ENCODE measurements around the gene DTX3. TPM values are rescaled to one million over a fixed set of nuclear protein-coding genes. Genes with fewer than 3 reads are reported as not detected.

DTX3 gene
- total RNA-seq, 1 donor from 2014 or later = 88.3 TPM

GRCh38 chr12:57613427-57614109 lies 8.9 kb downstream of the DTX3 start:
- no peak for DNase-seq (ENCODE audit: low spot score in 2 of 2, unreplicated experiment in 2 of 2)

GRCh38 chr12:57614178-57614947 lies 9.7 kb downstream of the DTX3 start:
- Mint-ChIP-seq H3K4me3 (no peak overlapping the region), H3K27ac (no peak overlapping the region), H3K9me3 (no peaks in the 10 kb centered on the region), H3K4me1 (peaks cover 23% of the 10 kb centered on the region), H3K36me3 (peaks cover 50% of the 10 kb centered on the region), H3K27me3 (ENCODE audit: low read depth) (peaks cover 39% of the 10 kb centered on the region)
- DNase-seq (ENCODE audit: low spot score in 2 of 2, unreplicated experiment in 2 of 2) = no peak
- no peak for TF ChIP-seq CTCF (IDR thresholded peaks at IDR 0.05; ENCODE audit: unreplicated experiment)

More at GRCh38 chr12:57613427-57614109, 8.9 kb downstream of the DTX3 start:
- Mint-ChIP-seq H3K27ac (no peak overlapping the region), H3K9me3 (no peaks in the 10 kb centered on the region), H3K4me1 (peaks cover 25% of the 10 kb centered on the region), H3K4me3 (no peak overlapping the region), H3K27me3 (ENCODE audit: low read depth) (peaks cover 31% of the 10 kb centered on the region), H3K36me3 (peaks cover 46% of the 10 kb centered on the region)
- no peak for TF ChIP-seq CTCF (IDR thresholded peaks at IDR 0.05; ENCODE audit: unreplicated experiment)

- no peak for DNase-seq (ENCODE audit: low spot score in 2 of 2, unreplicated experiment in 2 of 2)
- H3K4me3 Mint-ChIP-seq = no peak overlapping the region
- peaks cover 19% of the 10 kb centered on the region for H3K4me1 Mint-ChIP-seq
- peaks cover 50% of the 10 kb centered on the region for H3K36me3 Mint-ChIP-seq
- H3K27ac Mint-ChIP-seq = no peak overlapping the region
- no peak for TF ChIP-seq CTCF (IDR thresholded peaks at IDR 0.05; ENCODE audit: unreplicated experiment)
- H3K9me3 Mint-ChIP-seq = no peaks in the 10 kb centered on the region
- H3K27me3 Mint-ChIP-seq (ENCODE audit: low read depth) = peaks cover 45% of the 10 kb centered on the region
Observed at GRCh38 chr12:57614948-57615500, 10.4 kb downstream of the DTX3 start.

- no peak for DNase-seq (ENCODE audit: low spot score in 2 of 2, unreplicated experiment in 2 of 2)
- H3K27ac Mint-ChIP-seq = no peak overlapping the region
- no peak for TF ChIP-seq CTCF (IDR thresholded peaks at IDR 0.05; ENCODE audit: unreplicated experiment)
Observed at GRCh38 chr12:57615637-57616036, 11.0 kb downstream of the DTX3 start.

GRCh38 chr12:57616383-57617101 lies 11.9 kb downstream of the DTX3 start:
- no peak for DNase-seq (ENCODE audit: low spot score in 2 of 2, unreplicated experiment in 2 of 2)
- Mint-ChIP-seq H3K27ac (no peak overlapping the region), H3K9me3 (no peaks in the 10 kb centered on the region), H3K36me3 (peaks cover 50% of the 10 kb centered on the region), H3K4me3 (no peak overlapping the region), H3K27me3 (ENCODE audit: low read depth) (peaks cover 61% of the 10 kb centered on the region), H3K4me1 (peaks cover 21% of the 10 kb centered on the region)
- no peak for TF ChIP-seq CTCF (IDR thresholded peaks at IDR 0.05; ENCODE audit: unreplicated experiment)

More at GRCh38 chr12:57615637-57616036, 11.0 kb downstream of the DTX3 start:
- peaks cover 16% of the 10 kb centered on the region for H3K4me1 Mint-ChIP-seq
- no peaks in the 10 kb centered on the region for H3K9me3 Mint-ChIP-seq
- no peak overlapping the region for H3K4me3 Mint-ChIP-seq
- H3K27me3 Mint-ChIP-seq (ENCODE audit: low read depth) = peaks cover 52% of the 10 kb centered on the region
- H3K36me3 Mint-ChIP-seq = peaks cover 50% of the 10 kb centered on the region

Data from mesothelial cell of epicardium (in vitro differentiated cells).